MM.1S (cell line): ENCODE measurements around the gene PPP5C.

Source experiments
- DNase-seq: peaks from one replicate; pipeline ENCODE4 v3.0.0-alpha.2; 2015
- H2AFZ ChIP-seq: fragments of 300-600 bp; sonication (generic); 2 replicates; pipeline ENCODE4 v1.6.0; 2016; ENCODE audit warnings: antibody characterized with exemption, low read length
- H3F3A ChIP-seq: fragments of 300-600 bp; sonication (generic); 2 replicates; pipeline ENCODE4 v1.6.1; 2016; ENCODE audit warnings: mild to moderate bottlenecking, antibody characterized with exemption, low read length, moderate library complexity, mixed read lengths; ENCODE audit not compliant: insufficient read depth
- H3K27ac ChIP-seq: fragments of 300-600 bp; sonication (generic); 2 replicates; pipeline ENCODE4 v1.5.1; 2016; ENCODE audit warnings: mild to moderate bottlenecking, low read length
- H3K27me3 ChIP-seq: fragments of 300-600 bp; sonication (generic); replicated peaks from 2 replicates; pipeline ENCODE4 v1.6.0; 2016; ENCODE audit warnings: low read length; ENCODE audit not compliant: insufficient read depth
- H3K36me3 ChIP-seq: fragments of 300-600 bp; sonication (generic); replicated peaks from 2 replicates; pipeline ENCODE4 v1.6.1; 2016; ENCODE audit warnings: mild to moderate bottlenecking, low read length, mixed read lengths; ENCODE audit not compliant: insufficient read depth
- H3K4me1 ChIP-seq: fragments of 300-600 bp; sonication (generic); 2 replicates; pipeline ENCODE4 v1.6.1; 2016; ENCODE audit warnings: low read length, mixed read lengths
- H3K4me2 ChIP-seq: fragments of 300-600 bp; sonication (generic); 2 replicates; pipeline ENCODE4 v1.6.0; 2016; ENCODE audit warnings: low read depth, low read length
- H3K4me3 ChIP-seq: fragments of 300-600 bp; sonication (generic); 2 replicates; pipeline ENCODE4 v1.5.1; 2016; ENCODE audit warnings: low read length, mixed read lengths
- H3K79me2 ChIP-seq: fragments of 300-600 bp; sonication (generic); 2 replicates; pipeline ENCODE4 v1.6.1; 2016; ENCODE audit warnings: mixed run types, low read length, mixed read lengths
- H3K9ac ChIP-seq: fragments of 300-600 bp; sonication (generic); 2 replicates; pipeline ENCODE4 v1.6.1; 2016; ENCODE audit warnings: low read length, mixed read lengths
- H3K9me2 ChIP-seq: fragments of 300-600 bp; sonication (generic); replicated peaks from 2 replicates; pipeline ENCODE4 v1.6.1; 2016; ENCODE audit warnings: mild to moderate bottlenecking, low read length, mixed read lengths; ENCODE audit not compliant: insufficient read depth
- H3K9me3 ChIP-seq: fragments of 300-600 bp; sonication (generic); replicated peaks from 2 replicates; pipeline ENCODE4 v1.6.1; 2016; ENCODE audit warnings: mild to moderate bottlenecking, low read length, mixed read lengths; ENCODE audit not compliant: insufficient read depth
- H4K20me1 ChIP-seq: fragments of 300-600 bp; sonication (generic); 2 replicates; pipeline ENCODE4 v1.6.1; 2016; ENCODE audit warnings: mild to moderate bottlenecking, low read length, moderate library complexity, mixed read lengths; ENCODE audit not compliant: insufficient read depth
- EZH2 ChIP-seq: fragments of 300-600 bp; sonication (generic); optimal IDR thresholded peaks from 2 replicates; pipeline ENCODE3; 2017; ENCODE audit warnings: low read depth, mild to moderate bottlenecking, antibody characterized with exemption, low read length, mixed read lengths
- EZH2phosphoT487 ChIP-seq: fragments of 300-600 bp; sonication (generic); IDR thresholded peaks from 2 replicates; pipeline ENCODE4 v1.6.1; 2018; ENCODE audit warnings: antibody characterized with exemption, low read length
- TF ChIP-seq, protein P1 (sequence below): fragments of 300-600 bp; sonication (generic); IDR thresholded peaks from 2 replicates; pipeline ENCODE4 v1.5.1; 2016; ENCODE audit warnings: antibody characterized with exemption, low read length, mixed read lengths

Gene PPP5C

DNA sequence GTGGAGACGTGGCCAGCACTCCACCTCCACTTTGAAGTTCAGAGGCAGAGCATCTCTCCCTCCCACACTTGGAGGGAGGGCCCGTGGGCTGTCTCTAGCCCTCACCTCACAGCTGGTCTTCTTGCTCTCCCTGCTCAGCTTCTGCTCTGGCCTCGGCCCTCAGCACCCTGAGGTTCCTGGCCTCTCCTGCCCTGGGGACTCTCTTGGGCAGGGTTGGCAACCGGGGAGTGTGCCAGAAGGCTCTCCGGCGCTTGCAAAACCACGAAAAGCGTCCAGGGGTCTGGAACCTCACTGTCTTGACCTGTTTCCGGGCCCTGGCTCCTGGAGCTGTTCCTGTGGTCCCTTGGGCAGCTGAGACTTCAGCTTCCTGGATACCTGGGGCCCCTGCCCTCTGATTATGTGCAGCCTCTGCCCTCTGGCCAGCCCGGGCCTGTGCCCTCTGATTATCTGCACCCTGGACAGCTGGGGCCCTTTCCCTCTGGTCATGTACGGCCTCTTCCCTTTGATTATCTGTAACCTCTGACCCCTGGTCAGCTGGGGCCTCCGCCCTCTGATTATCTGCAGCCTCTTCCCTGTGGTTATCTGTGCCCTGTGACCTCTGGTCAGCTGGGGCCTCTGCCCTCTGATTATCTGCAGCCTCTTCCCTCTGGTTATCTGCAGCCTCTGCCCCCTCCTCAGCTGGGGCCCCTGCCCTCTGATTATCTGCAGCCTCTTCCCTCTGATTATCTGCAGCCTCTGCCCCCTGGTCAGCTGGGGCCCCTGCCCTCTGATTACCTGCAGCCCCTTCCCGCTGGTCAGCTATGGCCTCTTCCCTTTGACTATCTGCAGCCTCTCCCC is 64.4 kb downstream of the PPP5C start:
- TF ChIP-seq, protein P1, sequence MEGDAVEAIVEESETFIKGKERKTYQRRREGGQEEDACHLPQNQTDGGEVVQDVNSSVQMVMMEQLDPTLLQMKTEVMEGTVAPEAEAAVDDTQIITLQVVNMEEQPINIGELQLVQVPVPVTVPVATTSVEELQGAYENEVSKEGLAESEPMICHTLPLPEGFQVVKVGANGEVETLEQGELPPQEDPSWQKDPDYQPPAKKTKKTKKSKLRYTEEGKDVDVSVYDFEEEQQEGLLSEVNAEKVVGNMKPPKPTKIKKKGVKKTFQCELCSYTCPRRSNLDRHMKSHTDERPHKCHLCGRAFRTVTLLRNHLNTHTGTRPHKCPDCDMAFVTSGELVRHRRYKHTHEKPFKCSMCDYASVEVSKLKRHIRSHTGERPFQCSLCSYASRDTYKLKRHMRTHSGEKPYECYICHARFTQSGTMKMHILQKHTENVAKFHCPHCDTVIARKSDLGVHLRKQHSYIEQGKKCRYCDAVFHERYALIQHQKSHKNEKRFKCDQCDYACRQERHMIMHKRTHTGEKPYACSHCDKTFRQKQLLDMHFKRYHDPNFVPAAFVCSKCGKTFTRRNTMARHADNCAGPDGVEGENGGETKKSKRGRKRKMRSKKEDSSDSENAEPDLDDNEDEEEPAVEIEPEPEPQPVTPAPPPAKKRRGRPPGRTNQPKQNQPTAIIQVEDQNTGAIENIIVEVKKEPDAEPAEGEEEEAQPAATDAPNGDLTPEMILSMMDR: no peak
- TF ChIP-seq EZH2 (no peak), EZH2phosphoT487 (no peak)
- no peak for DNase-seq

DNA sequence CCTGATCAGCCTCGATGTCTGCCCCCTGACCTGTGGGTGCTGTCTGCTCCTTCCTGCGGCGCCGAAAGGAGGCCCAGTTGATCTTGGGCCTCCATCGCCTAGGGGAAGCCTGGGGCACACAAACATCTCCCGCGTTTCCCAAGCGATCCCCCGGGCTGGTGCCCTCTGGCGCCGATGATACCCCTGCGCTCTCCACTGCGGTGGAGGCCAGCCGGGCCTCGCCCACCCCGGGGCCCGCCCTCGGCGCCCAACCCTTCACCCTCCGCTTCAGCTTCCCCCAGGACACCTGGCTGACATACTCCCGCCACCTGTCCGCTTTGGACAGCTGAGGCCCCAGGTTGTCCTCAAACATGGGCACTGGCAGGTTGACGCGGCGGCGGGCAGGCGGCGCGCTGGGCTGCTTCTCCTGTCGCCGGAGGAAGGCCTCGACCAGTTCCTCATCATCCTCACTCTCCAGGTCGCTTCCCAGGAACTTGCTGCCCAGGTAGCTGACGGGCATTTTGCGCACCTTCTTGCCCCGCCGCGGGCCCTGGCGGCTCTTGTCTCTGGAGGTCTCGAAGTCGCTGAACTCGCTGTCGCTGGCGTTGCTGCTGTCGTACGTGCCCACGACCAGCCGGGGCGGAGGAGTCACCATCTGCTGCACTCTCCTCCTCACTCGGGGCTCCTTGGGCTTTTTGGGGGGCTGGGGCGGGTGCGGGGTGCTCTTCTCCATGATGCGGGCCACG is 65.2 kb downstream of the PPP5C start:
- Histone ChIP-seq H3K79me2 (no peaks in the 10 kb centered on the region), H2AFZ (no peak overlapping the region), H3K9me3 (no peaks in the 10 kb centered on the region), H3K4me2 (no peak overlapping the region), H3K4me3 (no peak overlapping the region), H3K4me1 (no peaks in the 10 kb centered on the region), H3K36me3 (no peaks in the 10 kb centered on the region), H3K27me3 (peaks cover 82% of the 10 kb centered on the region), H3K9ac (no peak overlapping the region), H3K9me2 (no peaks in the 10 kb centered on the region), H4K20me1 (no peaks in the 10 kb centered on the region), H3F3A (no peaks in the 10 kb centered on the region), H3K27ac (no peak overlapping the region)
- DNase-seq: no peak
- no peak for TF ChIP-seq EZH2
- TF ChIP-seq, protein P1: no peak
- TF ChIP-seq EZH2phosphoT487: no peak

More for the DNA sequence above, 64.4 kb downstream of the PPP5C start:
- no peak overlapping the region for H3K4me2 ChIP-seq
- H3K9me3 ChIP-seq: no peaks in the 10 kb centered on the region
- H2AFZ ChIP-seq: no peak overlapping the region
- peaks cover 81% of the 10 kb centered on the region for H3K27me3 ChIP-seq
- H4K20me1 ChIP-seq: no peaks in the 10 kb centered on the region
- no peaks in the 10 kb centered on the region for H3K9me2 ChIP-seq
- no peaks in the 10 kb centered on the region for H3K4me1 ChIP-seq
- no peaks in the 10 kb centered on the region for H3F3A ChIP-seq
- H3K9ac ChIP-seq: no peak overlapping the region
- H3K27ac ChIP-seq: no peak overlapping the region
- no peaks in the 10 kb centered on the region for H3K79me2 ChIP-seq
- no peaks in the 10 kb centered on the region for H3K36me3 ChIP-seq
- no peak overlapping the region for H3K4me3 ChIP-seq

DNA sequence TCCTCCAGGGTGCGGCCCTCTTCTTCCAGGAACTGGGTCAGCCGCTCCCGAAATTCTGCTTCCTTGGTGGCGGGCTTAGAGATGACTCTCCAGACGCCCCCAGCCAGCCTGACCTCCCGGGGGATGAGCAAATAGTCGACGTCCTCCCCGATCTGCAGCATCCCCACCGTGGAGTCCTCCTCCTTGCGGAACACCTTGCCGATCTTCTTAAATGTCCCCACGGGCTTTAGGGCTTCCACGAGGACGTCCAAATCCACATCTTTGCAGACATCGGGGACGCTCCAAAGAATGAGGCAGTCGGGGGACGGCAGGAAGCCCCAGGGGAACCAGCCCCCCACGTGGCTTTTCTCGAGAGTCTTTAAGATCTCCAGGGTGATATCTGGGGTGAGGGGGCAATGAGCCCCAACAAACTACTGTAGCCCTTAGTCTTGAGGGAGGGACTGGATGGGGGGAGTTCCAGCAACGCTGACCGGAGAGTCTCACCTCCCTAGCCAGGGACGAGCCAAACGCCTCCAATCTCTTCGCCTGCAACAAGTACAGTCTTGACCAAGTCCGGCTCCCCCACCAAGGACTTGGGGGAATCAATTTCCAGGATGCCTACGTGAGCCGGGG is 65.9 kb downstream of the PPP5C start:
- no peak overlapping the region for H3K4me3 ChIP-seq
- H3K27ac ChIP-seq: no peak overlapping the region
- H3K9me3 ChIP-seq: no peaks in the 10 kb centered on the region
- no peaks in the 10 kb centered on the region for H3K4me1 ChIP-seq
- H3K9me2 ChIP-seq: no peaks in the 10 kb centered on the region
- TF ChIP-seq EZH2phosphoT487: no peak
- TF ChIP-seq, protein P1: no peak
- no peak overlapping the region for H3K9ac ChIP-seq
- no peak overlapping the region for H2AFZ ChIP-seq
- H3K27me3 ChIP-seq: peaks cover 82% of the 10 kb centered on the region
- H3K79me2 ChIP-seq: no peaks in the 10 kb centered on the region
- no peaks in the 10 kb centered on the region for H3F3A ChIP-seq
- H4K20me1 ChIP-seq: no peaks in the 10 kb centered on the region
- H3K36me3 ChIP-seq: no peaks in the 10 kb centered on the region
- no peak overlapping the region for H3K4me2 ChIP-seq
- no peak for DNase-seq
